ENCODE data around the gene STYXL1.

STYXL1 gene

GRCh38 chr7:76002139-76002538 lies 45.7 kb downstream of the STYXL1 start:
- DNase-seq (ENCODE audit: low spot score): no peak
- no peaks in the 10 kb centered on the region for H3K9me3 Mint-ChIP-seq
- H3K27ac Mint-ChIP-seq: no peak overlapping the region
- H3K36me3 Mint-ChIP-seq (ENCODE audit: low read depth): peaks cover 28% of the 10 kb centered on the region
- peaks cover 8% of the 10 kb centered on the region for H3K4me1 Mint-ChIP-seq (ENCODE audit: low read depth)
- no peak overlapping the region for H3K4me3 Mint-ChIP-seq
- H3K27me3 Mint-ChIP-seq (ENCODE audit: low read depth): no peaks in the 10 kb centered on the region

- no peaks in the 10 kb centered on the region for H3K27me3 Mint-ChIP-seq (ENCODE audit: low read depth)
- H3K9me3 Mint-ChIP-seq: no peaks in the 10 kb centered on the region
- H3K36me3 Mint-ChIP-seq (ENCODE audit: low read depth): peaks cover 36% of the 10 kb centered on the region
- H3K4me1 Mint-ChIP-seq (ENCODE audit: low read depth): peaks cover 13% of the 10 kb centered on the region
- no peak overlapping the region for H3K27ac Mint-ChIP-seq
- H3K4me3 Mint-ChIP-seq: no peak overlapping the region
- no peak for DNase-seq (ENCODE audit: low spot score)
Measured at GRCh38 chr7:76000566-76000965, 47.2 kb downstream of the STYXL1 start.

- H3K4me1 Mint-ChIP-seq (ENCODE audit: low read depth): peaks cover 15% of the 10 kb centered on the region
- no peak overlapping the region for H3K27ac Mint-ChIP-seq
- no peaks in the 10 kb centered on the region for H3K9me3 Mint-ChIP-seq
- no peak overlapping the region for H3K4me3 Mint-ChIP-seq
- peaks cover 25% of the 10 kb centered on the region for H3K36me3 Mint-ChIP-seq (ENCODE audit: low read depth)
- no peak for DNase-seq (ENCODE audit: low spot score)
- no peaks in the 10 kb centered on the region for H3K27me3 Mint-ChIP-seq (ENCODE audit: low read depth)
Measured at GRCh38 chr7:75998038-75998437, 49.8 kb downstream of the STYXL1 start.

- Mint-ChIP-seq H3K36me3 (ENCODE audit: low read depth) (peaks cover 23% of the 10 kb centered on the region), H3K27ac (no peak overlapping the region), H3K9me3 (no peaks in the 10 kb centered on the region), H3K27me3 (ENCODE audit: low read depth) (no peaks in the 10 kb centered on the region), H3K4me3 (no peak overlapping the region), H3K4me1 (ENCODE audit: low read depth) (peaks cover 15% of the 10 kb centered on the region)
- no peak for DNase-seq (ENCODE audit: low spot score)
Measured at GRCh38 chr7:75996476-75996875, 51.3 kb downstream of the STYXL1 start.

GRCh38 chr7:75995996-75996395 lies 51.8 kb downstream of the STYXL1 start:
- Mint-ChIP-seq H3K27ac (no peak overlapping the region), H3K4me1 (ENCODE audit: low read depth) (peaks cover 15% of the 10 kb centered on the region), H3K27me3 (ENCODE audit: low read depth) (no peaks in the 10 kb centered on the region), H3K4me3 (peak overlapping the region; percentile 42), H3K36me3 (ENCODE audit: low read depth) (peaks cover 21% of the 10 kb centered on the region), H3K9me3 (no peaks in the 10 kb centered on the region)
- no peak for DNase-seq (ENCODE audit: low spot score)

- Mint-ChIP-seq H3K4me3 (peak overlapping the region; percentile 75), H3K4me1 (ENCODE audit: low read depth) (peaks cover 18% of the 10 kb centered on the region), H3K27me3 (ENCODE audit: low read depth) (no peaks in the 10 kb centered on the region), H3K36me3 (ENCODE audit: low read depth) (peaks cover 18% of the 10 kb centered on the region), H3K27ac (no peak overlapping the region), H3K9me3 (no peaks in the 10 kb centered on the region)
- DNase-seq (ENCODE audit: low spot score): no peak
Measured at GRCh38 chr7:75995052-75995471, 52.7 kb downstream of the STYXL1 start.

GRCh38 chr7:75994388-75995051 lies 53.3 kb downstream of the STYXL1 start, which contains the start of gene TMEM120A:
TSS of gene TMEM120A (minus strand) at chr7:75994595. CDS start at chr7:75994570, 25 bp downstream.
- H3K27ac Mint-ChIP-seq: peak within 1 kb of the TSS; percentile 67
- H3K4me1 Mint-ChIP-seq (ENCODE audit: low read depth): peaks cover 19% of the 10 kb centered on the region
- H3K36me3 Mint-ChIP-seq (ENCODE audit: low read depth): peaks cover 18% of the 10 kb centered on the region
- H3K4me3 Mint-ChIP-seq: peak within 1 kb of the TSS; percentile 76
- H3K9me3 Mint-ChIP-seq: no peaks in the 10 kb centered on the region
- peak; percentile 94 for DNase-seq (ENCODE audit: low spot score)
- H3K27me3 Mint-ChIP-seq (ENCODE audit: low read depth): no peaks in the 10 kb centered on the region

GRCh38 chr7:75993689-75994387 lies 54.0 kb downstream of the STYXL1 start:
- Mint-ChIP-seq H3K4me3 (peak overlapping the region; percentile 76), H3K9me3 (no peaks in the 10 kb centered on the region), H3K4me1 (ENCODE audit: low read depth) (peaks cover 19% of the 10 kb centered on the region), H3K27me3 (ENCODE audit: low read depth) (no peaks in the 10 kb centered on the region), H3K36me3 (ENCODE audit: low read depth) (peaks cover 15% of the 10 kb centered on the region), H3K27ac (peak overlapping the region; percentile 67)
- DNase-seq (ENCODE audit: low spot score): peak; percentile 22

GRCh38 chr7:75992083-75992755 lies 55.6 kb downstream of the STYXL1 start:
- no peaks in the 10 kb centered on the region for H3K27me3 Mint-ChIP-seq (ENCODE audit: low read depth)
- DNase-seq (ENCODE audit: low spot score): no peak
- no peaks in the 10 kb centered on the region for H3K9me3 Mint-ChIP-seq
- peaks cover 12% of the 10 kb centered on the region for H3K4me1 Mint-ChIP-seq (ENCODE audit: low read depth)
- no peak overlapping the region for H3K4me3 Mint-ChIP-seq
- H3K36me3 Mint-ChIP-seq (ENCODE audit: low read depth): peaks cover 10% of the 10 kb centered on the region
- H3K27ac Mint-ChIP-seq: no peak overlapping the region

- Mint-ChIP-seq H3K4me3 (no peak overlapping the region), H3K27ac (no peak overlapping the region), H3K27me3 (ENCODE audit: low read depth) (no peaks in the 10 kb centered on the region), H3K9me3 (no peaks in the 10 kb centered on the region), H3K4me1 (ENCODE audit: low read depth) (peaks cover 7% of the 10 kb centered on the region), H3K36me3 (ENCODE audit: low read depth) (peaks cover 10% of the 10 kb centered on the region)
- DNase-seq (ENCODE audit: low spot score): no peak
Measured at GRCh38 chr7:75991531-75992082, 56.2 kb downstream of the STYXL1 start.

GRCh38 chr7:75989500-75990388 lies 58.1 kb downstream of the STYXL1 start:
- H3K27me3 Mint-ChIP-seq (ENCODE audit: low read depth): no peaks in the 10 kb centered on the region
- H3K9me3 Mint-ChIP-seq: no peaks in the 10 kb centered on the region
- no peak for DNase-seq (ENCODE audit: low spot score)
- peaks cover 7% of the 10 kb centered on the region for H3K4me1 Mint-ChIP-seq (ENCODE audit: low read depth)
- H3K27ac Mint-ChIP-seq: no peak overlapping the region
- H3K4me3 Mint-ChIP-seq: no peak overlapping the region
- H3K36me3 Mint-ChIP-seq (ENCODE audit: low read depth): peaks cover 3% of the 10 kb centered on the region

GRCh38 chr7:75988568-75989499 lies 59.0 kb downstream of the STYXL1 start:
- Mint-ChIP-seq H3K9me3 (no peaks in the 10 kb centered on the region), H3K4me3 (no peak overlapping the region), H3K4me1 (ENCODE audit: low read depth) (peaks cover 7% of the 10 kb centered on the region), H3K36me3 (ENCODE audit: low read depth) (peaks cover 3% of the 10 kb centered on the region), H3K27ac (no peak overlapping the region), H3K27me3 (ENCODE audit: low read depth) (no peaks in the 10 kb centered on the region)
- DNase-seq (ENCODE audit: low spot score): no peak
